ENCODE results near the gene MYO15B.

DNA sequence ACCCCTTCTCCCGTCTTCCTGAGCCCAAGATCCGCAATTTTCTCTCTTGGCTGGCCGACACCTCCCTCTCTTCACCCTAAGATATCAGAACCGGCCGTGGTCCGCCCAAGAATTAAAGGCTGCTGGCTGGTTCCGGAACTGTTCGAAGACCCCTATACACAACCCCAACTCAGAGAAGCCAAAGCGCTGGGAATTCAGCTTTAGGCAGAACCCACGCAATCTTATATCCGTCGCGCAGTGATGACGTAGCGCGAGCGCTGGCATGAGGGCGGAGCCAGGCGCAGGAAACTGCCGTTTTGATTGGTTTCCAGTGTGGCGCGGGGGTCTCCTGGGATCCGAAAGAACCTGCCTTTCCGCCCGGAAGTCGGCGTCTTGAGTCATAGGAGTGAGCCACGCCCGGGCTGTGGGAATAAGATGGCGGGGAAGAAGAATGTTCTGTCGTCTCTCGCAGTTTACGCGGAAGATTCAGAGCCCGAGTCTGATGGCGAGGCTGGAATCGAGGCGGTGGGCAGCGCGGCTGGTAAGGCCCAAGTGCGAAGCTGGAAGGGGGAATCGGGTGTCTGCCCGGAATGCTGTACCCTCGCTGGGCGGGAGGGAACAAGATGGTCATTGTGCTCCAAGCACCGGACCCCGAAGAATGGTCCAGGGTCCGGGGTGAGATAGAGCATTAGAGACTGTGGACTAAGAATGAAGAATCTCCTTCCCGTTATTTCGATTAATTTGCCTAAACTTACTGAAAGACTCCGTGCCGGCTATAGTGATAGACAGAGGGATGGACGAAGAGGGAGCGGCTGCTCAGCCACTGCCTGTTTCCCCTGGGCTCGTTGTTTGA is 79.6 kb downstream of the MYO15B start, which contains the start of the genes RECQL5 and SAP30BP:
- TF ChIP-seq, protein P1, sequence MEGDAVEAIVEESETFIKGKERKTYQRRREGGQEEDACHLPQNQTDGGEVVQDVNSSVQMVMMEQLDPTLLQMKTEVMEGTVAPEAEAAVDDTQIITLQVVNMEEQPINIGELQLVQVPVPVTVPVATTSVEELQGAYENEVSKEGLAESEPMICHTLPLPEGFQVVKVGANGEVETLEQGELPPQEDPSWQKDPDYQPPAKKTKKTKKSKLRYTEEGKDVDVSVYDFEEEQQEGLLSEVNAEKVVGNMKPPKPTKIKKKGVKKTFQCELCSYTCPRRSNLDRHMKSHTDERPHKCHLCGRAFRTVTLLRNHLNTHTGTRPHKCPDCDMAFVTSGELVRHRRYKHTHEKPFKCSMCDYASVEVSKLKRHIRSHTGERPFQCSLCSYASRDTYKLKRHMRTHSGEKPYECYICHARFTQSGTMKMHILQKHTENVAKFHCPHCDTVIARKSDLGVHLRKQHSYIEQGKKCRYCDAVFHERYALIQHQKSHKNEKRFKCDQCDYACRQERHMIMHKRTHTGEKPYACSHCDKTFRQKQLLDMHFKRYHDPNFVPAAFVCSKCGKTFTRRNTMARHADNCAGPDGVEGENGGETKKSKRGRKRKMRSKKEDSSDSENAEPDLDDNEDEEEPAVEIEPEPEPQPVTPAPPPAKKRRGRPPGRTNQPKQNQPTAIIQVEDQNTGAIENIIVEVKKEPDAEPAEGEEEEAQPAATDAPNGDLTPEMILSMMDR (IDR thresholded peaks at IDR 0.05) = peak in 1 of 4 experiments; percentile 28
- TF ChIP-seq POLR2A (IDR thresholded peaks at IDR 0.05) = peak; percentile 43 to 73

All from uterus (tissue), 2 donors.